Liver (tissue), 9 donors: ENCODE measurements around the gene LRCOL1. TPM values are rescaled to one million over a fixed set of nuclear protein-coding genes. Genes with fewer than 3 reads are reported as not detected.

ENCODE experiments used
- DNase-seq: peaks from one replicate; pipeline ENCODE4 v3.0.0-alpha.2; 2017; ENCODE audit warnings: low spot score
- H3K27ac ChIP-seq, 2 donors: one replicate each; pipeline ENCODE4 v1.7.0; 2013; ENCODE audit warnings: inconsistent platforms in 2 of 2, low read length in 2 of 2, control low read depth in 1 of 2, low read depth in 1 of 2, mild to moderate bottlenecking in 1 of 2
- H3K27me3 ChIP-seq, 4 donors: one replicate each; pipeline versions ENCODE4 v1.6.1 to v1.7.0; 2013; ENCODE audit warnings: low read length in 3 of 4, inconsistent platforms in 1 of 4, mild to moderate bottlenecking in 1 of 4, moderate library complexity in 1 of 4; ENCODE audit not compliant: control insufficient read depth in 4 of 4, insufficient read depth in 4 of 4
- H3K36me3 ChIP-seq, 4 donors: one replicate each; pipeline versions ENCODE4 v1.6.1 to v1.7.0; 2013; ENCODE audit warnings: low read length in 3 of 4, mild to moderate bottlenecking in 3 of 4, low read depth in 1 of 4, moderate library complexity in 1 of 4; ENCODE audit not compliant: control insufficient read depth in 4 of 4, insufficient read depth in 3 of 4
- H3K4me1 ChIP-seq, 4 donors: one replicate each; pipeline versions ENCODE4 v1.6.1 to v1.7.0; 2013; ENCODE audit warnings: low read length in 3 of 4, mild to moderate bottlenecking in 3 of 4, moderate library complexity in 1 of 4; ENCODE audit not compliant: control insufficient read depth in 4 of 4, insufficient read depth in 4 of 4
- H3K4me3 ChIP-seq, 3 donors: one replicate each; pipeline versions ENCODE4 v1.6.1 to v1.7.0; 2013; ENCODE audit warnings: low read length in 3 of 3, control low read depth in 1 of 3, low read depth in 1 of 3, mild to moderate bottlenecking in 1 of 3
- H3K9ac ChIP-seq, 2 donors: one replicate each; pipeline ENCODE4 v1.7.0; 2013; ENCODE audit warnings: low read length in 2 of 2, mild to moderate bottlenecking in 2 of 2, moderate library complexity in 2 of 2, control low read depth in 1 of 2, low read depth in 1 of 2
- H3K9me3 ChIP-seq, 4 donors: one replicate each; pipeline versions ENCODE4 v1.6.1 to v1.7.0; 2013; ENCODE audit warnings: low read length in 3 of 4; ENCODE audit not compliant: control insufficient read depth in 4 of 4
- EGR1 ChIP-seq, 2 donors: IDR thresholded peaks; 2 replicates each; pipeline ENCODE4 v1.6.1; 2016 to 2018; ENCODE audit warnings: antibody characterized with exemption in 2 of 2, low read depth in 2 of 2
- FOXA1 ChIP-seq: IDR thresholded peaks from 2 replicates; pipeline ENCODE4 v1.6.1; 2016; ENCODE audit warnings: antibody characterized with exemption
- FOXA2 ChIP-seq: IDR thresholded peaks from 2 replicates; pipeline ENCODE4 v1.6.1; 2016; ENCODE audit warnings: antibody characterized with exemption
- GABPA ChIP-seq, 2 donors: IDR thresholded peaks in 1 of 2; conservative IDR thresholded peaks in 1 of 2; 2 replicates each; pipeline ENCODE4 v1.6.1; 2016; ENCODE audit warnings: antibody characterized with exemption in 2 of 2, mild to moderate bottlenecking in 1 of 2, moderate library complexity in 1 of 2
- HNF4A ChIP-seq, 2 donors: conservative IDR thresholded peaks; 2 replicates each; pipeline ENCODE4 v1.6.1; 2016; ENCODE audit warnings: antibody characterized with exemption in 2 of 2, mild to moderate bottlenecking in 2 of 2
- HNF4G ChIP-seq: IDR thresholded peaks from 2 replicates; pipeline ENCODE4 v1.6.1; 2016; ENCODE audit warnings: antibody characterized with exemption
- JUND ChIP-seq, 2 donors: IDR thresholded peaks; 2 replicates each; pipeline ENCODE4 v1.6.1; 2016; ENCODE audit warnings: antibody characterized with exemption in 2 of 2
- NR2F2 ChIP-seq: IDR thresholded peaks from 2 replicates; pipeline ENCODE4 v1.6.1; 2016; ENCODE audit warnings: antibody characterized with exemption
- RAD21 ChIP-seq, 2 donors: IDR thresholded peaks; 2 replicates each; pipeline ENCODE4 v1.6.1; 2016; ENCODE audit warnings: antibody characterized with exemption in 2 of 2, mild to moderate bottlenecking in 2 of 2
- RXRA ChIP-seq, 2 donors: IDR thresholded peaks; 2 replicates each; pipeline ENCODE4 v1.6.1; 2017 to 2018; ENCODE audit warnings: antibody characterized with exemption in 2 of 2, mild to moderate bottlenecking in 1 of 2
- SP1 ChIP-seq: IDR thresholded peaks from 2 replicates; pipeline ENCODE4 v1.6.1; 2018; ENCODE audit warnings: antibody characterized with exemption, mild to moderate bottlenecking
- TAF1 ChIP-seq: conservative IDR thresholded peaks from 2 replicates; pipeline ENCODE4 v1.6.1; 2016; ENCODE audit warnings: antibody characterized with exemption, mild to moderate bottlenecking
- YY1 ChIP-seq: IDR thresholded peaks from 2 replicates; pipeline ENCODE4 v1.6.1; 2016; ENCODE audit warnings: antibody characterized with exemption, mild to moderate bottlenecking
- WGBS: extraction: QIAGEN DNeasy Blood & Tissue Kit; methylation state at CpG from one replicate; pipeline ENCODE4 v1.1.7; 2013; 5-methylcytosine and 5-hydroxymethylcytosine counted together
- polyA plus RNA-seq, 2 donors: library from polyadenylated mRNA; stranded (reverse) in 1 of 2; unstranded in 1 of 2; fragments of 200-250 nt in 1 of 2; fragments of >200 nt in 1 of 2; fragmentation: Nextera tagmentation in 1 of 2; extraction: Ambion mirVana in 1 of 2; gene quantifications; one replicate each; pipeline versions ENCODE4 v1.2.1 to v1.2.3, GENCODE V29; 2013 to 2015
- total RNA-seq, 2 donors: library from RNA; depleted of rRNA; stranded (reverse); fragments of >200 nt; gene quantifications; one replicate each; pipeline ENCODE4 v1.2.3, GENCODE V29; 2014
- TF ChIP-seq, protein P1 (sequence below): fragments of 150-350 bp; IDR thresholded peaks from 2 replicates; pipeline ENCODE4 v1.5.1; 2017; ENCODE audit warnings: improper control_type of control experiment, low read depth, low read length; ENCODE audit not compliant: missing input control
- TF ChIP-seq, protein P2 (sequence below): IDR thresholded peaks from 2 replicates; pipeline ENCODE4 v1.6.1; 2016; ENCODE audit warnings: antibody characterized with exemption
- TF ChIP-seq, protein P3 (sequence below): IDR thresholded peaks from 2 replicates; pipeline ENCODE4 v1.6.1; 2016; ENCODE audit warnings: antibody characterized with exemption
- TF ChIP-seq, protein P4 (sequence below): IDR thresholded peaks from 2 replicates; pipeline ENCODE4 v1.6.1; 2016; ENCODE audit warnings: antibody characterized with exemption
- TF ChIP-seq, protein P5 (sequence below): IDR thresholded peaks from 2 replicates; pipeline ENCODE4 v1.6.1; 2016; ENCODE audit warnings: antibody characterized with exemption, mild to moderate bottlenecking
- donor health status: healthy.
- donor health status: healthy.
- donor health status: healthy.
- donor health status: healthy.
- donor health status: healthy.

The LRCOL1 gene
- total and polyA plus RNA-seq, 4 donors, result 2.6 to 40.7 (median 5.9) TPM; not detected in 1

DNA sequence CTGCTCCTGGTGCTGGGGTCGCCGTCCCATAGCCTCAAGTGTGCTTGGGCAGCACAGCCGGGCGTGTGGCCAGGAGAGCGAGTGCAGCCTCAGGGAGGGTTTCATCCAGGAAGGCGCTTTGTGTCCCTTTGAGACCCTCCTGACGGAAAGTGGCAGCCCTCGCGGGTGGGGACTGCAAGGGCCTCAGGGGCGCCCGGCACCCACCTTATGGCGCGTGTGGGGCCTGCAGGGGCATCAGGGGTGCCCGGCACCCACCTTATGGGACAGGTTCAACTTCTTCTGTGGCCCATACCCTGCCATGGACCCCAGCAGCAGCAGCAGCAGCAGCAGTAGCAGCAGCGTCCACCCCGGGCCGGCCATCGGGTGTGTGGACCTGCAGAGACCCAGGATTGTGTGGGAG lies 4.5 kb downstream of the LRCOL1 start:
- Histone ChIP-seq H3K4me1 (peaks cover 11 to 65% (median 40%) of the 10 kb centered on the region in 4 donors), H3K9me3 (no peaks in the 10 kb centered on the region), H3K27ac (peak overlapping the region in 1 of 2 donors; percentile 92), H3K9ac (no peak overlapping the region), H3K4me3 (no peak overlapping the region), H3K27me3 (no peaks in the 10 kb centered on the region), H3K36me3 (no peaks in the 10 kb centered on the region)
- 91% methylated on average over 18 of the region's 18 CpGs for WGBS
- no peak for TF ChIP-seq FOXA2
- no peak for TF ChIP-seq SP1
- TF ChIP-seq, protein P1, sequence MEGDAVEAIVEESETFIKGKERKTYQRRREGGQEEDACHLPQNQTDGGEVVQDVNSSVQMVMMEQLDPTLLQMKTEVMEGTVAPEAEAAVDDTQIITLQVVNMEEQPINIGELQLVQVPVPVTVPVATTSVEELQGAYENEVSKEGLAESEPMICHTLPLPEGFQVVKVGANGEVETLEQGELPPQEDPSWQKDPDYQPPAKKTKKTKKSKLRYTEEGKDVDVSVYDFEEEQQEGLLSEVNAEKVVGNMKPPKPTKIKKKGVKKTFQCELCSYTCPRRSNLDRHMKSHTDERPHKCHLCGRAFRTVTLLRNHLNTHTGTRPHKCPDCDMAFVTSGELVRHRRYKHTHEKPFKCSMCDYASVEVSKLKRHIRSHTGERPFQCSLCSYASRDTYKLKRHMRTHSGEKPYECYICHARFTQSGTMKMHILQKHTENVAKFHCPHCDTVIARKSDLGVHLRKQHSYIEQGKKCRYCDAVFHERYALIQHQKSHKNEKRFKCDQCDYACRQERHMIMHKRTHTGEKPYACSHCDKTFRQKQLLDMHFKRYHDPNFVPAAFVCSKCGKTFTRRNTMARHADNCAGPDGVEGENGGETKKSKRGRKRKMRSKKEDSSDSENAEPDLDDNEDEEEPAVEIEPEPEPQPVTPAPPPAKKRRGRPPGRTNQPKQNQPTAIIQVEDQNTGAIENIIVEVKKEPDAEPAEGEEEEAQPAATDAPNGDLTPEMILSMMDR, result no peak
- TF ChIP-seq, protein P2, sequence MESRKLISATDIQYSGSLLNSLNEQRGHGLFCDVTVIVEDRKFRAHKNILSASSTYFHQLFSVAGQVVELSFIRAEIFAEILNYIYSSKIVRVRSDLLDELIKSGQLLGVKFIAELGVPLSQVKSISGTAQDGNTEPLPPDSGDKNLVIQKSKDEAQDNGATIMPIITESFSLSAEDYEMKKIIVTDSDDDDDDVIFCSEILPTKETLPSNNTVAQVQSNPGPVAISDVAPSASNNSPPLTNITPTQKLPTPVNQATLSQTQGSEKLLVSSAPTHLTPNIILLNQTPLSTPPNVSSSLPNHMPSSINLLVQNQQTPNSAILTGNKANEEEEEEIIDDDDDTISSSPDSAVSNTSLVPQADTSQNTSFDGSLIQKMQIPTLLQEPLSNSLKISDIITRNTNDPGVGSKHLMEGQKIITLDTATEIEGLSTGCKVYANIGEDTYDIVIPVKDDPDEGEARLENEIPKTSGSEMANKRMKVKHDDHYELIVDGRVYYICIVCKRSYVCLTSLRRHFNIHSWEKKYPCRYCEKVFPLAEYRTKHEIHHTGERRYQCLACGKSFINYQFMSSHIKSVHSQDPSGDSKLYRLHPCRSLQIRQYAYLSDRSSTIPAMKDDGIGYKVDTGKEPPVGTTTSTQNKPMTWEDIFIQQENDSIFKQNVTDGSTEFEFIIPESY, result no peak
- no peak for TF ChIP-seq YY1
- no peak for DNase-seq

DNA sequence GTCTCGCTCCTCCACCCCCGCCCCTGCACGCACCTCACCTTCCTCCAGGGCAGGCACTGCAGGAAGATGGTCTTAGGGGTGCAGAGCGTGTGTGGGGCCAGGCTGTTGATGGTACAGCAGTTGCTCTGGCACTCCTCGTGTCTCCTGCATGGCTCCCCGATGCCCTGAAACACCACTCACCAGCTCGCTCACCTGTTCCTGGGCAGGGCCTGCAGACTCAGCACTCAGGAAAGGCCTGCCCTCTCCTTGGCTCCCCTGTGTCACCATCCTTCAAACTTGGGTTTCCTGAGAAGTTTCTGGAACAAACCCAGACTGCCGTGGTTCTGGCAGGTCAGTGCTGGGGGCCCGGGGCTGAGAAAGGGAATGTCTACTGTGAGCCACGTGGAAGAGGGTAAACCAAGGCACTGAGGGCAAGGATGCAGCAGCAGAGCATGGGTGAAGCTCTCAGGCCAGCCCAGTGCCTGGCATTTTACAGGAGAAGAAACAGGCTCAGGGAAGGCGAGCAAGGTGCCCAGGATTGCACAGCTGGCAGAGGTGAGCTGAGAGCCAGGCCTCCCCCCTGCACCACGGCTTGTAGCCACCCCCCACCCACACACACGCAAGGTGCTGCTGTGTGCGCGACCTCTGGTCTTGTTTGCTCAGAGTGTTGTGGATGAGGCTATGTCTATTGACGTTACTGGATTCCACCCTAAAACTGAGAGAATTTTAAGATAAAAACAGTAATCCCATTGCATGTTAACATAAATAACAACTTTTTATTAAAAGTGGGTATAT lies 5.5 kb downstream of the LRCOL1 start:
- Histone ChIP-seq H3K27me3 (no peaks in the 10 kb centered on the region), H3K36me3 (no peaks in the 10 kb centered on the region), H3K4me1 (peaks cover 17 to 68% (median 41%) of the 10 kb centered on the region in 4 donors), H3K27ac (peak overlapping the region; percentile 76 to 92), H3K4me3 (peak overlapping the region; percentile 66 to 76 (median 66)), H3K9ac (peak overlapping the region; percentile 74 to 93), H3K9me3 (no peaks in the 10 kb centered on the region)
- TF ChIP-seq NR2F2 (no peak), RAD21 (IDR thresholded peaks at IDR 0.05) (no peak), HNF4A (conservative IDR thresholded peaks at IDR 0.05) (peak; percentile 63 to 82), GABPA (IDR thresholded peaks at IDR 0.05 in 1 of 2, conservative IDR thresholded peaks at IDR 0.05 in 1 of 2) (no peak), EGR1 (IDR thresholded peaks at IDR 0.05; ENCODE audit: low read depth in 2 of 2) (peak; percentile 47 to 87), RXRA (IDR thresholded peaks at IDR 0.05) (peak; percentile 81 to 88), HNF4G (no peak), FOXA2 (peak; percentile 78), FOXA1 (peak; percentile 62), TAF1 (no peak), YY1 (peak; percentile 48), SP1 (peak; percentile 90), JUND (IDR thresholded peaks at IDR 0.05) (no peak)
- TF ChIP-seq, protein P3, sequence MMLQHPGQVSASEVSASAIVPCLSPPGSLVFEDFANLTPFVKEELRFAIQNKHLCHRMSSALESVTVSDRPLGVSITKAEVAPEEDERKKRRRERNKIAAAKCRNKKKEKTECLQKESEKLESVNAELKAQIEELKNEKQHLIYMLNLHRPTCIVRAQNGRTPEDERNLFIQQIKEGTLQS, result no peak
- TF ChIP-seq, protein P1, result no peak
- TF ChIP-seq, protein P2, result no peak
- TF ChIP-seq, protein P4, sequence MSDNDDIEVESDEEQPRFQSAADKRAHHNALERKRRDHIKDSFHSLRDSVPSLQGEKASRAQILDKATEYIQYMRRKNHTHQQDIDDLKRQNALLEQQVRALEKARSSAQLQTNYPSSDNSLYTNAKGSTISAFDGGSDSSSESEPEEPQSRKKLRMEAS, result peak; percentile 38
- TF ChIP-seq, protein P5, sequence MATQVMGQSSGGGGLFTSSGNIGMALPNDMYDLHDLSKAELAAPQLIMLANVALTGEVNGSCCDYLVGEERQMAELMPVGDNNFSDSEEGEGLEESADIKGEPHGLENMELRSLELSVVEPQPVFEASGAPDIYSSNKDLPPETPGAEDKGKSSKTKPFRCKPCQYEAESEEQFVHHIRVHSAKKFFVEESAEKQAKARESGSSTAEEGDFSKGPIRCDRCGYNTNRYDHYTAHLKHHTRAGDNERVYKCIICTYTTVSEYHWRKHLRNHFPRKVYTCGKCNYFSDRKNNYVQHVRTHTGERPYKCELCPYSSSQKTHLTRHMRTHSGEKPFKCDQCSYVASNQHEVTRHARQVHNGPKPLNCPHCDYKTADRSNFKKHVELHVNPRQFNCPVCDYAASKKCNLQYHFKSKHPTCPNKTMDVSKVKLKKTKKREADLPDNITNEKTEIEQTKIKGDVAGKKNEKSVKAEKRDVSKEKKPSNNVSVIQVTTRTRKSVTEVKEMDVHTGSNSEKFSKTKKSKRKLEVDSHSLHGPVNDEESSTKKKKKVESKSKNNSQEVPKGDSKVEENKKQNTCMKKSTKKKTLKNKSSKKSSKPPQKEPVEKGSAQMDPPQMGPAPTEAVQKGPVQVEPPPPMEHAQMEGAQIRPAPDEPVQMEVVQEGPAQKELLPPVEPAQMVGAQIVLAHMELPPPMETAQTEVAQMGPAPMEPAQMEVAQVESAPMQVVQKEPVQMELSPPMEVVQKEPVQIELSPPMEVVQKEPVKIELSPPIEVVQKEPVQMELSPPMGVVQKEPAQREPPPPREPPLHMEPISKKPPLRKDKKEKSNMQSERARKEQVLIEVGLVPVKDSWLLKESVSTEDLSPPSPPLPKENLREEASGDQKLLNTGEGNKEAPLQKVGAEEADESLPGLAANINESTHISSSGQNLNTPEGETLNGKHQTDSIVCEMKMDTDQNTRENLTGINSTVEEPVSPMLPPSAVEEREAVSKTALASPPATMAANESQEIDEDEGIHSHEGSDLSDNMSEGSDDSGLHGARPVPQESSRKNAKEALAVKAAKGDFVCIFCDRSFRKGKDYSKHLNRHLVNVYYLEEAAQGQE, result peak; percentile 73
- WGBS, result 41% methylated on average over 16 of the region's 16 CpGs
- no peak for DNase-seq
